K562 (cell line): ENCODE measurements around the gene SLC7A6OS. TPM values are rescaled to one million over a fixed set of nuclear protein-coding genes. Genes with fewer than 3 reads are reported as not detected.
A peak's percentile ranks its signal among the peaks of the same experiment; 100 is the strongest.

ENCODE experiments used
- E2F6 ChIP-seq, 2 experiments: IDR thresholded peaks; 2 replicates each; pipeline ENCODE4 v1.6.1; 2011; ENCODE audit warnings: borderline replicate concordance in 1 of 2, control low read depth in 1 of 2, low read depth in 1 of 2, low read length in 1 of 2, mild to moderate bottlenecking in 1 of 2, mixed read lengths in 1 of 2, moderate library complexity in 1 of 2; ENCODE audit not compliant: insufficient read depth in 1 of 2, insufficient read length in 1 of 2, poor library complexity in 1 of 2, severe bottlenecking in 1 of 2; ENCODE audit errors: extremely low read depth in 1 of 2
- ELF1 ChIP-seq: fragments of 200-800 bp; sonication (Bioruptor generic); IDR thresholded peaks from 2 replicates; pipeline ENCODE4 v1.6.1; 2016; ENCODE audit warnings: missing genetic modification characterization, missing compliant biosample characterization
- ESRRA ChIP-seq: fragments of 450-650 bp; IDR thresholded peaks from 2 replicates; pipeline ENCODE4 v1.6.1; 2014; ENCODE audit warnings: low read depth, mild to moderate bottlenecking, moderate library complexity, borderline replicate concordance
- ETV1 ChIP-seq: fragments of 450-650 bp; conservative IDR thresholded peaks from 2 replicates; pipeline ENCODE4 v1.6.1; 2016; ENCODE audit warnings: missing genetic modification characterization, control low read depth, low read depth, missing compliant biosample characterization
- GMEB1 ChIP-seq: fragments of 250-450 bp; sonication (Bioruptor Pico); IDR thresholded peaks from 2 replicates; pipeline ENCODE4 v1.4.0; 2020; ENCODE audit warnings: mild to moderate bottlenecking
- MED1 ChIP-seq: sonication (generic); formaldehyde crosslinking; IDR thresholded peaks from 2 replicates; pipeline ENCODE4 v1.8.1; 2023; ENCODE audit warnings: missing genetic modification reagents, borderline replicate concordance
- PHF20 ChIP-seq: fragments of 450-650 bp; IDR thresholded peaks from 2 replicates; pipeline ENCODE4 v1.6.1; 2018; ENCODE audit not compliant: partially characterized antibody
- PRDM10 ChIP-seq: fragments of 450-650 bp; IDR thresholded peaks from 2 replicates; pipeline ENCODE4 v1.6.1; 2018; ENCODE audit not compliant: partially characterized antibody
- SAP30 ChIP-seq: fragments of 200-600 bp; sonication (generic); IDR thresholded peaks from 2 replicates; pipeline ENCODE4 v1.6.1; 2012; ENCODE audit warnings: borderline replicate concordance, low read depth, mild to moderate bottlenecking, moderate library complexity, low read length, control low read depth, inconsistent platforms; ENCODE audit not compliant: insufficient read depth, poor library complexity, severe bottlenecking
- SIX5 ChIP-seq, 2 experiments: IDR thresholded peaks; 2 replicates each; pipeline ENCODE4 v1.6.1; 2011; ENCODE audit warnings: low read length in 2 of 2, borderline replicate concordance in 1 of 2, low read depth in 1 of 2, mild to moderate bottlenecking in 1 of 2, moderate library complexity in 1 of 2; ENCODE audit not compliant: insufficient read depth in 1 of 2
- SMARCA4 ChIP-seq: fragments of 450-650 bp; IDR thresholded peaks from 2 replicates; pipeline ENCODE4 v1.6.1; 2016
- ZBTB17 ChIP-seq: fragments of 450-650 bp; formaldehyde crosslinking; IDR thresholded peaks from 2 replicates; pipeline ENCODE4 v1.4.0; 2020; ENCODE audit warnings: mild to moderate bottlenecking
- ZBTB26 ChIP-seq: fragments of 450-650 bp; formaldehyde crosslinking; IDR thresholded peaks from 2 replicates; pipeline ENCODE4 v1.4.0; 2022; ENCODE audit warnings: missing genetic modification characterization
- ZBTB49 ChIP-seq: sonication (generic); formaldehyde crosslinking; IDR thresholded peaks from 2 replicates; pipeline ENCODE4 v1.8.0; 2022; ENCODE audit warnings: missing genetic modification reagents, mild to moderate bottlenecking, borderline replicate concordance
- polyA plus RNA-seq, 8 experiments: library from polyadenylated mRNA; depleted of rRNA in 4 of 8; stranded (reverse) in 5 of 8; unstranded in 3 of 8; fragments of >200 nt; fragmentation: Nextera tagmentation in 2 of 8; fragmentation: Illumina TruSeq in 1 of 8; extraction: Ambion mirVana in 2 of 8; extraction: Trizol in 1 of 8; gene quantifications; 2 replicates each; pipeline versions ENCODE4 v1.2.1 to v1.2.3, GENCODE V29; 2011 to 2014; ENCODE audit warnings: inconsistent platforms in 1 of 8, missing spikeins in 1 of 8
- total RNA-seq, 7 experiments: library from RNA; depleted of rRNA in 6 of 7; stranded (reverse); fragments of >200 nt in 6 of 7; fragmentation: Illumina TruSeq in 2 of 7; extraction: Trizol in 2 of 7; gene quantifications; 2 replicates each; pipeline versions ENCODE4 v1.2.1 to v1.2.3, GENCODE V29; 2011 to 2021; ENCODE audit warnings: low replicate concordance in 1 of 7

SLC7A6OS gene
- total and polyA plus RNA-seq, 9 of the 15 experiments (the other 6 are each of a cell fraction or from before 2014, with no cell fraction given): 2.7 to 23.6 (median 17.2) TPM

- TF ChIP-seq ZBTB26 (no peak), ESRRA (peak; percentile 59), PHF20 (peak; percentile 52), E2F6 (IDR thresholded peaks at IDR 0.05; ENCODE audit: borderline replicate concordance in 1 of 2, extremely low read depth in 1 of 2, insufficient read depth in 1 of 2, insufficient read length in 1 of 2, low read depth in 1 of 2, low read length in 1 of 2, poor library complexity in 1 of 2, severe bottlenecking in 1 of 2) (peak; percentile 47 to 78), ETV1 (peak; percentile 68), ZBTB17 (CRISPR knock-in tag) (0 out of 2 replicates have a peak, but pooled peaks have one; percentile 63), SIX5 (IDR thresholded peaks at IDR 0.05; ENCODE audit: borderline replicate concordance in 1 of 2, insufficient read depth in 1 of 2, low read depth in 1 of 2, low read length in 2 of 2) (no peak), SAP30 (peak; percentile 54), MED1 (CRISPR knock-in tag) (peak; percentile 71; the same call in 1 of the 2 replicates), GMEB1 (CRISPR knock-in tag) (peak; percentile 82), ELF1 (tag) (peak; percentile 87), SMARCA4 (no peak), PRDM10 (peak; percentile 85), ZBTB49 (CRISPR knock-in tag) (no peak)
These were observed 46.3 kb downstream of the SLC7A6OS start, which contains the start of gene SLC7A6 (continued) for GRCh38 chr16:68264128-68265077.
